ENCODE results near the gene POU2AF1.

The POU2AF1 gene

DNA sequence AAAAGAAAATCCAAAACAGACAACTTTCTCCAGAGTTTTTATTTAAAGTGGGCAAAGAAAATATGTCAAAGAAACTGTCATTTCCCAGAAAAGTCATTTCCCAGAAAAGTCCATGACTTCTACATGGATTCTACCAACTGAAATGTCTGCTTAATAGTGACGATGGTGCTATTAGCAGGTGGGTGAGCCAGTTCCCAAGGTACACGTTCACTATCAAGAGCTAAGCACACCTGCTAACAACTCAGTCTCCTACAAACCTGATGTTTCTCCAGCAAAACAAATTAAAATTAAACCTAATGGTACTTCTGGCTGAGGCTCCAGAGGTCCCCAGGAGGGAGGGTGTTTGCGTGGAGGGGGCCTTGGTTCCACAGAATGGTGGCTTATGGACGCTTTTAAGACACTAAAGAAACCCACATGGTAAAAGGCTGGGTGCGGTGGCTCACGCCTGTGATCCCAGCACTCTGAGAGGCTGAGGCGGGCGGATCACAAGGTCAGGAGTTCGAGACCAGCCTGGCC is 26.8 kb downstream of the POU2AF1 start:
- no peak for TF ChIP-seq EZH2phosphoT487 (IDR thresholded peaks at IDR 0.05; ENCODE audit: low read length)
- TF ChIP-seq EZH2 (optimal IDR thresholded peaks at IDR 0.05; ENCODE audit: low read depth, low read length): no peak
- TF ChIP-seq, protein P1, sequence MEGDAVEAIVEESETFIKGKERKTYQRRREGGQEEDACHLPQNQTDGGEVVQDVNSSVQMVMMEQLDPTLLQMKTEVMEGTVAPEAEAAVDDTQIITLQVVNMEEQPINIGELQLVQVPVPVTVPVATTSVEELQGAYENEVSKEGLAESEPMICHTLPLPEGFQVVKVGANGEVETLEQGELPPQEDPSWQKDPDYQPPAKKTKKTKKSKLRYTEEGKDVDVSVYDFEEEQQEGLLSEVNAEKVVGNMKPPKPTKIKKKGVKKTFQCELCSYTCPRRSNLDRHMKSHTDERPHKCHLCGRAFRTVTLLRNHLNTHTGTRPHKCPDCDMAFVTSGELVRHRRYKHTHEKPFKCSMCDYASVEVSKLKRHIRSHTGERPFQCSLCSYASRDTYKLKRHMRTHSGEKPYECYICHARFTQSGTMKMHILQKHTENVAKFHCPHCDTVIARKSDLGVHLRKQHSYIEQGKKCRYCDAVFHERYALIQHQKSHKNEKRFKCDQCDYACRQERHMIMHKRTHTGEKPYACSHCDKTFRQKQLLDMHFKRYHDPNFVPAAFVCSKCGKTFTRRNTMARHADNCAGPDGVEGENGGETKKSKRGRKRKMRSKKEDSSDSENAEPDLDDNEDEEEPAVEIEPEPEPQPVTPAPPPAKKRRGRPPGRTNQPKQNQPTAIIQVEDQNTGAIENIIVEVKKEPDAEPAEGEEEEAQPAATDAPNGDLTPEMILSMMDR (IDR thresholded peaks at IDR 0.05; ENCODE audit: low read length): no peak
- no peak for DNase-seq
- Histone ChIP-seq H3K79me2 (ENCODE audit: low read length) (peaks cover 18% of the 10 kb centered on the region; the same call in 1 of the 2 replicates), H3K9me3 (replicated peaks; ENCODE audit: insufficient read depth, low read length) (no peaks in the 10 kb centered on the region), H3K4me2 (ENCODE audit: low read depth, low read length) (no peak overlapping the region), H3K9ac (ENCODE audit: low read length) (no peak overlapping the region), H3K36me3 (replicated peaks; ENCODE audit: insufficient read depth, low read length) (peaks cover 23% of the 10 kb centered on the region), H4K20me1 (ENCODE audit: insufficient read depth, low read length) (no peaks in the 10 kb centered on the region), H3K9me2 (replicated peaks; ENCODE audit: insufficient read depth, low read length) (no peaks in the 10 kb centered on the region), H2AFZ (ENCODE audit: low read length) (no peak overlapping the region), H3K4me3 (ENCODE audit: low read length) (no peak overlapping the region), H3K4me1 (ENCODE audit: low read length) (no peaks in the 10 kb centered on the region), H3K27me3 (replicated peaks; ENCODE audit: insufficient read depth, low read length) (no peaks in the 10 kb centered on the region), H3F3A (ENCODE audit: insufficient read depth, low read length) (peaks cover 26% of the 10 kb centered on the region), H3K27ac (ENCODE audit: low read length) (no peak overlapping the region)

DNA sequence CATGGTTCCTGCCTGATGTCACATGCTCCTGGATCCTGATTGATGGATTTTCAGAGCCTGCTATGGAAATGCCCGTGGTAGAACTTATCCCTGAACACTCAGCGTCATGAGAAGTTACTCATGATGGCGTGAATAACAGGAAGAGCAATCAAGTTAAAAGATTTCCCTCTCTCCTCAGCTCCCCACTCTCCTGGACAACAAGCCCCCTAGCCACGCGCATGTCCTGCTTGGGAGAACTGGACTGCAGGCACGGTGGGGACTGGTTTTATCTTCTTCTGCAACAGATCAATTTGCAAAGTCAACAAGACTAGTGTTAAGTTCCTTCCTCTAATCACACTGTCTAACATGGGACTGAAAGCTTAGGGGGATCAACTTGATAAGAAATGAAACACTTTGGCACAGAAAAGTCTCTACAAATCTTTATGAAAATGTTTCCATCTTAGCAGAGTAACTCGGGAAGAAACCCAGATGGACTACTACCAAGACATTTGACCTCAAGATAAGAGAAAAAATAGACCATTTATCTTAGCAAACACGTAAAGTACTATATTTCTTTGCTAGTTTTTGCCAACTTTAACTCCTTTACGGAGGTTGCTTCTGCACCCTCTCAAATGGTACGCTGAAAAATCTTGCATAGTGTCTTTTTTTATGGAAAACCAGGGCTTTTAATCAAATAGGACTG is 27.6 kb downstream of the POU2AF1 start:
- H3K4me3 ChIP-seq (ENCODE audit: low read length): no peak overlapping the region
- H3K9me2 ChIP-seq (replicated peaks; ENCODE audit: insufficient read depth, low read length): no peaks in the 10 kb centered on the region
- no peak for DNase-seq
- H3K27me3 ChIP-seq (replicated peaks; ENCODE audit: insufficient read depth, low read length): no peaks in the 10 kb centered on the region
- no peaks in the 10 kb centered on the region for H3K9me3 ChIP-seq (replicated peaks; ENCODE audit: insufficient read depth, low read length)
- TF ChIP-seq, protein P1 (IDR thresholded peaks at IDR 0.05; ENCODE audit: low read length): no peak
- H2AFZ ChIP-seq (ENCODE audit: low read length): no peak overlapping the region
- H3K4me2 ChIP-seq (ENCODE audit: low read depth, low read length): no peak overlapping the region
- peaks cover 13% of the 10 kb centered on the region; the same call in 1 of the 2 replicates for H3K79me2 ChIP-seq (ENCODE audit: low read length)
- H3K27ac ChIP-seq (ENCODE audit: low read length): peak overlapping the region; percentile 1; the same call in 1 of the 2 replicates
- H4K20me1 ChIP-seq (ENCODE audit: insufficient read depth, low read length): no peaks in the 10 kb centered on the region
- peaks cover 31% of the 10 kb centered on the region for H3F3A ChIP-seq (ENCODE audit: insufficient read depth, low read length)
- no peak overlapping the region for H3K9ac ChIP-seq (ENCODE audit: low read length)
- H3K36me3 ChIP-seq (replicated peaks; ENCODE audit: insufficient read depth, low read length): peaks cover 18% of the 10 kb centered on the region
- H3K4me1 ChIP-seq (ENCODE audit: low read length): no peaks in the 10 kb centered on the region

GRCh38 chr11:111350811-111351210 is 28.3 kb downstream of the POU2AF1 start:
- H3K79me2 ChIP-seq (ENCODE audit: low read length): peaks cover 9% of the 10 kb centered on the region; the same call in 1 of the 2 replicates
- no peak overlapping the region for H3K4me3 ChIP-seq (ENCODE audit: low read length)
- H3K9me2 ChIP-seq (replicated peaks; ENCODE audit: insufficient read depth, low read length): no peaks in the 10 kb centered on the region
- TF ChIP-seq, protein P1 (IDR thresholded peaks at IDR 0.05; ENCODE audit: low read length): no peak
- TF ChIP-seq EZH2phosphoT487 (IDR thresholded peaks at IDR 0.05; ENCODE audit: low read length) (no peak), EZH2 (optimal IDR thresholded peaks at IDR 0.05; ENCODE audit: low read depth, low read length) (no peak)
- no peak overlapping the region for H3K4me2 ChIP-seq (ENCODE audit: low read depth, low read length)
- DNase-seq: no peak
- no peaks in the 10 kb centered on the region for H3K27me3 ChIP-seq (replicated peaks; ENCODE audit: insufficient read depth, low read length)
- no peaks in the 10 kb centered on the region for H4K20me1 ChIP-seq (ENCODE audit: insufficient read depth, low read length)
- H3K36me3 ChIP-seq (replicated peaks; ENCODE audit: insufficient read depth, low read length): peaks cover 16% of the 10 kb centered on the region
- no peaks in the 10 kb centered on the region for H3K4me1 ChIP-seq (ENCODE audit: low read length)
- no peaks in the 10 kb centered on the region for H3K9me3 ChIP-seq (replicated peaks; ENCODE audit: insufficient read depth, low read length)
- H2AFZ ChIP-seq (ENCODE audit: low read length): no peak overlapping the region
- peak overlapping the region; percentile 1; the same call in 1 of the 2 replicates for H3K27ac ChIP-seq (ENCODE audit: low read length)
- H3K9ac ChIP-seq (ENCODE audit: low read length): no peak overlapping the region
- peaks cover 31% of the 10 kb centered on the region for H3F3A ChIP-seq (ENCODE audit: insufficient read depth, low read length)

All from MM.1S (cell line).